Uterus (tissue), 4 donors: ENCODE results near the gene MTHFR. TPM values are rescaled to one million over a fixed set of nuclear protein-coding genes. Genes with fewer than 3 reads are reported as not detected.

ENCODE experiments used
- DNase-seq, 2 donors: peaks; one replicate each; pipeline ENCODE4 v3.0.0-alpha.2; 2019 to 2020
- H3K27ac ChIP-seq, 2 donors: fragments of 200-600 bp; sonication (generic); 1 replicate in 1 of 2; 2 replicates in 1 of 2; pipeline ENCODE4 v1.5.1; 2016 to 2018
- H3K27me3 ChIP-seq, 2 donors: fragments of 200-600 bp; sonication (generic); one replicate each; pipeline ENCODE4 v1.5.1; 2018 to 2019; ENCODE audit warnings: control low read depth in 1 of 2
- H3K36me3 ChIP-seq, 2 donors: fragments of 200-600 bp; sonication (generic); one replicate each; pipeline ENCODE4 v1.5.1; 2019; ENCODE audit warnings: control low read depth in 1 of 2
- H3K4me1 ChIP-seq, 2 donors: fragments of 200-600 bp; sonication (generic); one replicate each; pipeline ENCODE4 v1.5.1; 2018 to 2019; ENCODE audit warnings: control low read depth in 1 of 2
- H3K4me3 ChIP-seq, 2 donors: fragments of 200-600 bp; sonication (generic); 1 replicate in 1 of 2; 2 replicates in 1 of 2; pipeline ENCODE4 v1.5.1; 2018 to 2019; ENCODE audit warnings: mild to moderate bottlenecking in 1 of 2
- H3K9me3 ChIP-seq, 2 donors: fragments of 200-600 bp; sonication (generic); one replicate each; pipeline ENCODE4 v1.5.1; 2019; ENCODE audit warnings: control low read depth in 1 of 2
- CTCF ChIP-seq, 4 experiments: fragments of 200-600 bp in 2 of 4; fragments of 450-650 bp in 2 of 4; sonication (generic) in 2 of 4; IDR thresholded peaks; one replicate each; pipeline ENCODE4 v1.5.1; 2016 to 2019; ENCODE audit warnings: antibody characterized with exemption in 4 of 4, mild to moderate bottlenecking in 2 of 4, moderate library complexity in 1 of 4
- POLR2A ChIP-seq, 2 donors: fragments of 450-650 bp; IDR thresholded peaks; one replicate each; pipeline ENCODE4 v1.6.1; 2016; ENCODE audit warnings: antibody characterized with exemption in 2 of 2, mild to moderate bottlenecking in 1 of 2, moderate library complexity in 1 of 2
- intact Hi-C: fragments of 100-400 bp; cut with DNase I; formaldehyde crosslinking; loops from one replicate; pipeline ENCODE4 v1.15.1; 2023; ENCODE audit warnings: low total_unique reads
- total RNA-seq, 4 donors: library from RNA; depleted of rRNA in 3 of 4; stranded (reverse); fragments of >200 nt in 3 of 4; gene quantifications; one replicate each; pipeline versions ENCODE4 v1.1.0 to v1.2.4, GENCODE V29; 2014 to 2023
- donor health status: DM: yes; HTN: yes; CAD: no.

Gene MTHFR
- total RNA-seq, 4 donors from 2014 or later, result 15.0 to 56.8 (median 29.9) TPM

GRCh38 chr1:11764519-11764918 lies 41.2 kb downstream of the MTHFR start:
- H3K27me3 ChIP-seq, result peaks cover 0 to 4% of the 10 kb centered on the region in 2 donors
- no peaks in the 10 kb centered on the region for H3K9me3 ChIP-seq
- no peak overlapping the region for H3K4me3 ChIP-seq
- H3K27ac ChIP-seq, result no peak overlapping the region
- H3K36me3 ChIP-seq, result no peaks in the 10 kb centered on the region
- no peaks in the 10 kb centered on the region for H3K4me1 ChIP-seq
- TF ChIP-seq POLR2A (IDR thresholded peaks at IDR 0.05) (no peak), CTCF (IDR thresholded peaks at IDR 0.05) (no peak)
- DNase-seq, result no peak
- intact Hi-C loops, result no loop called here

- TF ChIP-seq POLR2A (IDR thresholded peaks at IDR 0.05) (no peak), CTCF (IDR thresholded peaks at IDR 0.05) (no peak)
- Histone ChIP-seq H3K27ac (no peak overlapping the region), H3K9me3 (no peaks in the 10 kb centered on the region), H3K27me3 (peaks cover 0 to 4% of the 10 kb centered on the region in 2 donors), H3K36me3 (no peaks in the 10 kb centered on the region), H3K4me3 (no peak overlapping the region), H3K4me1 (no peaks in the 10 kb centered on the region)
- no peak for DNase-seq
- intact Hi-C loops, result no loop called here
Measured at GRCh38 chr1:11764115-11764514, 41.6 kb downstream of the MTHFR start.

GRCh38 chr1:11761988-11762406 lies 43.8 kb downstream of the MTHFR start, which contains the start of gene C1orf167:
Gene C1orf167 (plus strand): TSS chr1:11762193. CDS start chr1:11764401, 2,208 bp downstream.
- H3K4me1 ChIP-seq, result no peaks in the 10 kb centered on the region
- DNase-seq, result no peak
- intact Hi-C loops, result no loop called here
- TF ChIP-seq POLR2A (IDR thresholded peaks at IDR 0.05) (no peak), CTCF (IDR thresholded peaks at IDR 0.05) (no peak)
- no peaks in the 10 kb centered on the region for H3K36me3 ChIP-seq
- no peaks in the 10 kb centered on the region for H3K9me3 ChIP-seq
- no peak within 1 kb of the TSS for H3K4me3 ChIP-seq
- H3K27me3 ChIP-seq, result peaks cover 0 to 4% of the 10 kb centered on the region in 2 donors
- no peak within 1 kb of the TSS for H3K27ac ChIP-seq

- intact Hi-C loops, result no loop called here
- no peaks in the 10 kb centered on the region for H3K36me3 ChIP-seq
- no peaks in the 10 kb centered on the region for H3K4me1 ChIP-seq
- no peak for DNase-seq
- TF ChIP-seq CTCF (IDR thresholded peaks at IDR 0.05), result no peak
- no peak for TF ChIP-seq POLR2A (IDR thresholded peaks at IDR 0.05)
- H3K27ac ChIP-seq, result no peak overlapping the region
- H3K4me3 ChIP-seq, result no peak overlapping the region
- no peaks in the 10 kb centered on the region for H3K9me3 ChIP-seq
- H3K27me3 ChIP-seq, result peaks cover 0 to 4% of the 10 kb centered on the region in 2 donors
Measured at GRCh38 chr1:11761285-11761684, 44.5 kb downstream of the MTHFR start.

GRCh38 chr1:11759791-11760190 lies 46.0 kb downstream of the MTHFR start:
- TF ChIP-seq CTCF (IDR thresholded peaks at IDR 0.05), result no peak
- TF ChIP-seq POLR2A (IDR thresholded peaks at IDR 0.05), result no peak
- H3K9me3 ChIP-seq, result no peaks in the 10 kb centered on the region
- DNase-seq, result no peak
- intact Hi-C loops, result no loop called here
- H3K36me3 ChIP-seq, result no peaks in the 10 kb centered on the region
- H3K27ac ChIP-seq, result no peak overlapping the region
- H3K4me1 ChIP-seq, result no peaks in the 10 kb centered on the region
- H3K27me3 ChIP-seq, result peaks cover 0 to 4% of the 10 kb centered on the region in 2 donors
- H3K4me3 ChIP-seq, result no peak overlapping the region
